GM19025 (cell line): ENCODE data around the gene ZBTB8B.
"Not testable (repeated sequence)": the region's sequence is repeated elsewhere in the genome, so short reads cannot be mapped to it uniquely, and the experiment has no call there.

Experiments
- ATAC-seq: cut with Tn5 transposase; IDR thresholded peaks from one replicate; pipeline ENCODE4 v1.9.1; 2021; ENCODE audit warnings: mild to moderate bottlenecking, low read depth, moderate library complexity; ENCODE audit not compliant: unreplicated experiment

ZBTB8B gene

GRCh38 chr1:32464716-32465577 is at the start of gene ZBTB8B:
Gene ZBTB8B, plus strand, starts transcription at chr1:32465072. Its CDS starts 5,553 bp downstream, at chr1:32470625.
- no peak for ATAC-seq

GRCh38 chr1:32421775-32422174 is 43.1 kb upstream of the ZBTB8B start:
- no peak for ATAC-seq

GRCh38 chr1:32426489-32427255 is 38.2 kb upstream of the ZBTB8B start:
- ATAC-seq: no peak

GRCh38 chr1:32427264-32427963 is 37.5 kb upstream of the ZBTB8B start:
- no peak for ATAC-seq

- ATAC-seq: no peak
Measured at GRCh38 chr1:32431736-32432400, 33.0 kb upstream of the ZBTB8B start.

- no peak for ATAC-seq
Measured at GRCh38 chr1:32438136-32438535, 26.7 kb upstream of the ZBTB8B start.

GRCh38 chr1:32438777-32439176 is 26.1 kb upstream of the ZBTB8B start:
- not testable (repeated sequence) for ATAC-seq

- ATAC-seq: not testable (repeated sequence)
Measured at GRCh38 chr1:32441467-32441866, 23.4 kb upstream of the ZBTB8B start.

GRCh38 chr1:32447469-32448185 is 17.2 kb upstream of the ZBTB8B start:
- no peak for ATAC-seq

GRCh38 chr1:32448186-32448772 is 16.6 kb upstream of the ZBTB8B start:
- ATAC-seq: not testable (repeated sequence)

GRCh38 chr1:32448773-32449456 is 16.0 kb upstream of the ZBTB8B start:
- ATAC-seq: no peak

GRCh38 chr1:32449457-32449831 is 15.4 kb upstream of the ZBTB8B start:
- ATAC-seq: not testable (repeated sequence)

GRCh38 chr1:32454726-32455125 is 10.1 kb upstream of the ZBTB8B start:
- ATAC-seq: no peak

- ATAC-seq: no peak
Measured at GRCh38 chr1:32455958-32456357, 8.9 kb upstream of the ZBTB8B start.

- ATAC-seq: not testable (repeated sequence)
Measured at GRCh38 chr1:32458798-32459197, 6.1 kb upstream of the ZBTB8B start.

- not testable (repeated sequence) for ATAC-seq
Measured at GRCh38 chr1:32462977-32463376, 1.9 kb upstream of the ZBTB8B start.

GRCh38 chr1:32464191-32464715 is 619 bp upstream of the ZBTB8B start:
- ATAC-seq: no peak

- ATAC-seq: no peak
Measured at GRCh38 chr1:32465578-32465933, 684 bp downstream of the ZBTB8B start.

GRCh38 chr1:32466761-32467160 is 1.9 kb downstream of the ZBTB8B start:
- no peak for ATAC-seq
